ENCODE results near the gene BACH2.
"Not testable (repeated sequence)": the region's sequence is repeated elsewhere in the genome, so short reads cannot be mapped to it uniquely, and the experiment has no call there.

Gene BACH2

GRCh38 chr6:89938014-89938413 is 358.6 kb downstream of the BACH2 start:
- no peak for DNase-seq (ENCODE audit: low read depth)

GRCh38 chr6:89936177-89936576 is 360.5 kb downstream of the BACH2 start:
- no peak for DNase-seq (ENCODE audit: low read depth)

GRCh38 chr6:89934685-89935366 is 361.8 kb downstream of the BACH2 start:
- DNase-seq (ENCODE audit: low read depth) = no peak

- DNase-seq (ENCODE audit: low read depth) = no peak
Measured at GRCh38 chr6:89932245-89932802, 364.3 kb downstream of the BACH2 start.

GRCh38 chr6:89930789-89931188 is 365.9 kb downstream of the BACH2 start:
- DNase-seq (ENCODE audit: low read depth) = no peak

- DNase-seq (ENCODE audit: low read depth) = no peak
Measured at GRCh38 chr6:89928604-89929003, 368.0 kb downstream of the BACH2 start.

GRCh38 chr6:89927791-89928550 is 368.7 kb downstream of the BACH2 start:
- DNase-seq (ENCODE audit: low read depth) = no peak

GRCh38 chr6:89927264-89927663 is 369.4 kb downstream of the BACH2 start:
- no peak for DNase-seq (ENCODE audit: low read depth)

GRCh38 chr6:89925826-89926225 is 370.8 kb downstream of the BACH2 start:
- DNase-seq (ENCODE audit: low read depth) = no peak

GRCh38 chr6:89924231-89924630 is 372.4 kb downstream of the BACH2 start:
- no peak for DNase-seq (ENCODE audit: low read depth)

- DNase-seq (ENCODE audit: low read depth) = no peak
Measured at GRCh38 chr6:89921691-89922090, 375.0 kb downstream of the BACH2 start.

GRCh38 chr6:89921197-89921596 is 375.4 kb downstream of the BACH2 start:
- DNase-seq (ENCODE audit: low read depth) = no peak

- no peak for DNase-seq (ENCODE audit: low read depth)
Measured at GRCh38 chr6:89917801-89918366, 378.8 kb downstream of the BACH2 start.

- no peak for DNase-seq (ENCODE audit: low read depth)
Measured at GRCh38 chr6:89917216-89917615, 379.4 kb downstream of the BACH2 start.

- no peak for DNase-seq (ENCODE audit: low read depth)
Measured at GRCh38 chr6:89916136-89916920, 380.3 kb downstream of the BACH2 start.

- DNase-seq (ENCODE audit: low read depth) = no peak
Measured at GRCh38 chr6:89910902-89911240, 385.8 kb downstream of the BACH2 start.

- not testable (repeated sequence) for DNase-seq (ENCODE audit: low read depth)
Measured at GRCh38 chr6:89910001-89910901, 386.4 kb downstream of the BACH2 start.

- DNase-seq (ENCODE audit: low read depth) = no peak
Measured at GRCh38 chr6:89895276-89895874, 401.3 kb downstream of the BACH2 start.

- no peak for DNase-seq (ENCODE audit: low read depth)
Measured at GRCh38 chr6:89894169-89894568, 402.5 kb downstream of the BACH2 start, which contains the start of gene GJA10. GJA10 (plus strand) TSS chr6:89894469; CDS start chr6:89894469, 0 bp downstream.

- not testable (repeated sequence) for DNase-seq (ENCODE audit: low read depth)
Measured at GRCh38 chr6:89892577-89892976, 404.1 kb downstream of the BACH2 start.
